Left lung (tissue), 10 donors: Measurements from ENCODE around the gene SCAI. TPM values are rescaled to one million over a fixed set of nuclear protein-coding genes. Genes with fewer than 3 reads are reported as not detected.

Source experiments
- ATAC-seq: fragments of 200-7000 bp; cut with Tn5 transposase; one replicate; pipeline ENCODE4 v1.9.1; 2020; ENCODE audit warnings: moderate library complexity
- DNase-seq, 4 donors: peaks; one replicate each; pipeline ENCODE4 v3.0.0-alpha.2; 2013 to 2020
- H3K27ac ChIP-seq, 2 donors: fragments of 200-600 bp; sonication (generic) in 1 of 2; one replicate each; pipeline versions ENCODE4 v1.5.0 to v1.8.0; 2020 to 2021
- H3K27me3 ChIP-seq, 2 donors: fragments of 200-600 bp; sonication (generic) in 1 of 2; one replicate each; pipeline versions ENCODE4 v1.5.0 to v1.8.0; 2020 to 2021
- H3K36me3 ChIP-seq, 2 donors: fragments of 200-600 bp; sonication (generic) in 1 of 2; one replicate each; pipeline versions ENCODE4 v1.5.0 to v1.8.0; 2020 to 2021
- H3K4me1 ChIP-seq, 2 donors: fragments of 200-600 bp; one replicate each; pipeline ENCODE4 v1.8.0; 2021
- H3K4me3 ChIP-seq, 2 donors: fragments of 200-600 bp; sonication (generic) in 1 of 2; one replicate each; pipeline versions ENCODE4 v1.5.0 to v1.8.0; 2020 to 2021; ENCODE audit warnings: mild to moderate bottlenecking in 1 of 2
- H3K9me3 ChIP-seq, 2 donors: fragments of 200-600 bp; sonication (generic) in 1 of 2; one replicate each; pipeline versions ENCODE4 v1.5.0 to v1.8.0; 2020 to 2021
- CTCF ChIP-seq, 2 donors: fragments of 200-600 bp; sonication (generic) in 1 of 2; IDR thresholded peaks; one replicate each; pipeline versions ENCODE4 v1.5.0 to v1.8.0; 2021; ENCODE audit warnings: antibody characterized with exemption in 2 of 2
- intact Hi-C, 2 donors: fragments of 100-400 bp; cut with DNase I; formaldehyde crosslinking; loops; one replicate each; pipeline versions ENCODE4 v1.11.2 to v1.14.2; 2022
- polyA plus RNA-seq, 6 donors: library from polyadenylated mRNA; unstranded; fragments of 120-200 nt; gene quantifications; one replicate each; pipeline ENCODE4 v1.2.1, GENCODE V29; 2013; ENCODE audit not compliant: insufficient read length in 6 of 6
- total RNA-seq, 2 donors: library from RNA; stranded (reverse); fragmentation: NEBNext Ultra II Directional; extraction: Animal tissue kit (Norgen Biotek cat#: 25700); gene quantifications; one replicate each; pipeline ENCODE4 v1.2.1, GENCODE V29; 2021
- donor health status: DM: no; HTN: yes; CAD: no.
- donor health status: DM: no; HTN: no; CAD: no.

SCAI gene
- total and polyA plus RNA-seq, 8 donors: 12.7 to 22.7 (median 15.7) TPM

GRCh38 chr9:124897570-124898460 is 245.5 kb downstream of the SCAI start:
- Histone ChIP-seq H3K9me3 (no peaks in the 10 kb centered on the region), H3K27me3 (no peaks in the 10 kb centered on the region), H3K27ac (no peak overlapping the region), H3K4me3 (no peak overlapping the region), H3K36me3 (peaks cover 3 to 74% of the 10 kb centered on the region in 2 donors), H3K4me1 (no peaks in the 10 kb centered on the region)
- TF ChIP-seq CTCF (IDR thresholded peaks at IDR 0.05): no peak
- no peak for DNase-seq
- ATAC-seq: no peak
- intact Hi-C loops: no loop called here

- Histone ChIP-seq H3K36me3 (peaks cover 3 to 88% of the 10 kb centered on the region in 2 donors), H3K27me3 (no peaks in the 10 kb centered on the region), H3K27ac (no peak overlapping the region), H3K9me3 (no peaks in the 10 kb centered on the region), H3K4me1 (no peaks in the 10 kb centered on the region), H3K4me3 (no peak overlapping the region)
- intact Hi-C loops: no loop called here
- TF ChIP-seq CTCF (IDR thresholded peaks at IDR 0.05): no peak
- peak; percentile 64 for ATAC-seq
- peak in 1 of 4 donors; percentile 33 for DNase-seq
These were observed 248.6 kb downstream of the SCAI start for GRCh38 chr9:124894741-124895170.

DNA sequence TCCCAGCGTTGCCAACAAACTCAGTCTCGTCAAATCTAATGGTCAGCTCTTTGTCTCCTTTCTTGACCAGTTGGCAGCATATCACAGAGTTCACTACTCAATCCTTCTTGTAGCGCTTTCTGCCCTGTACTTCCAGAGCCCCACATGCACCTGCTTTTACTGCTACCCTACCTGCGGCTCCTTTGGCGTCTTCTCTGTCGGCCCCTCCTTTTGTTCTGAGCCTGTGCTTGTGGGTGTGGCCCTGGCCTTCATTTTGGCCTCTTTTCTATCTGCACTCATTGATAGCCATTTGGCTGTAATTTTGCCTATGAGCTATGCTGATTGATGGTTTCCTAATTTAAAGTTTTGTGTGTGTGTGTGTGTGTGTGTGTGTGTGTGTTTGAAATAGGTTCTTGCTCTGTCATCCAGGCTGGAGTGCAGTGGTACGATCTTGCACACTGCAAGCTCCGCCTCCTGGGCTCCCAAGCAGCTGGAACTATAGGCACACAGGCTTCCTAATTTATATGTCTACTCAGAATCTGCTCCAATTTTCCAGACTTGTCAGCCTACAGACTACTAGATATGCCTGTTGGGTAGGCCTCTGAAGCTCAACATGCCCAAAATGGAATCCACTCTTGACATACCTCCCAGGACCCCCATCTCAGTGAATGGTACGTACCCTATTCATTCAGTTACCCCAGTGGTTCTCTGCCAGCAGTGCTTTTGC is 249.1 kb downstream of the SCAI start:
- no peak for ATAC-seq
- Histone ChIP-seq H3K36me3 (peaks cover 3 to 88% of the 10 kb centered on the region in 2 donors), H3K4me3 (no peak overlapping the region), H3K4me1 (no peaks in the 10 kb centered on the region), H3K27ac (no peak overlapping the region), H3K9me3 (no peaks in the 10 kb centered on the region), H3K27me3 (no peaks in the 10 kb centered on the region)
- TF ChIP-seq CTCF (IDR thresholded peaks at IDR 0.05): no peak
- no peak for DNase-seq
- intact Hi-C loops: no loop called here

Other genes starting within 250 kb of the SCAI start
- 10 to 100 TPM; 15.4 to 18.9 TPM for gene GOLGA1, start 202.4 kb downstream of the SCAI start, total RNA-seq
- 10 to 100 TPM; 18.1 to 20.2 (median 18.9) TPM for gene GOLGA1, start 202.4 kb downstream of the SCAI start, polyA plus RNA-seq
- 10 to 100 TPM; 43.9 to 47.2 TPM for gene PPP6C, start 46.3 kb upstream of the SCAI start, total RNA-seq
- gene PPP6C, start 46.3 kb upstream of the SCAI start, polyA plus RNA-seq: 10 to 100 TPM; 39.9 to 50.5 (median 46.1) TPM
- 10 to 100 TPM; 13.9 to 18.7 TPM for gene RABEPK, start 57.0 kb upstream of the SCAI start, total RNA-seq
- 10 to 100 TPM; 23.2 to 28.4 (median 24.3) TPM for gene RABEPK, start 57.0 kb upstream of the SCAI start, polyA plus RNA-seq
- 100 to 1,000 TPM; 340 to 479 TPM for gene HSPA5, start 97.8 kb upstream of the SCAI start, total RNA-seq
- gene HSPA5, start 97.8 kb upstream of the SCAI start, polyA plus RNA-seq: 100 to 1,000 TPM; 270 to 353 (median 324) TPM
- 10 to 100 TPM; 55.1 to 63.5 TPM for gene GAPVD1, start 118.3 kb upstream of the SCAI start, total RNA-seq
- gene GAPVD1, start 118.3 kb upstream of the SCAI start, polyA plus RNA-seq: 10 to 100 TPM; 39.1 to 45.0 (median 42.8) TPM